Measurements from ENCODE around the gene KCNQ4. TPM values are rescaled to one million over a fixed set of nuclear protein-coding genes. Genes with fewer than 3 reads are reported as not detected.

Gene KCNQ4
- total and polyA plus RNA-seq, 2 of the 4 experiments (the other 2 are of a cell fraction), result 0.07 TPM; not detected in 1

DNA sequence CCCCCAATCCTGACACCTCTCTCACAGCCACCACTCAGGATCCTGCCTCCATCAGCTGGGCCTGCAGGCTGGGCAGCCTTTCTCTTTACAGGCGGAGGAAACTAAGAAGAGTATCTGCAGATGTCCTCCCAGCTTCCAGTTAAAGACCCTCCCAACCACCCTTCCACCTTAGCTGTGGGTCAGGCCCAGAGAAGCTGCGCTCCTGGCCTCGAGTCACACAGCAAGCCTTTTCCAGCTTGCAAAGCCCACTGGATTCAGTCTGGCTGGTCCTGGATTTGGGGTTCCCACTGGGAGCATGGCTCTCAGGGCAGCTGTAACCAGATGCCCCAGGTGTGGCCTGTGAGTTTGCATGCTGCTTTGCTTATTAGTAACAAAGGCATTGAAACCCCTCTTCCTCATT lies 19.9 kb downstream of the KCNQ4 start:
- H3K9me1 ChIP-seq (ENCODE audit: insufficient read depth, low read length), result no peaks in the 10 kb centered on the region; the same call in 1 of the 2 replicates
- H3K27ac ChIP-seq (ENCODE audit: insufficient read depth, low read length), result no peak overlapping the region
- no peak overlapping the region for H2BK20ac ChIP-seq (ENCODE audit: low read depth, low read length)
- dilution Hi-C loops (cut with HindIII; ENCODE audit: low sequenced_read_pairs, unreplicated experiment), result no loop called here
- H2BK120ac ChIP-seq (ENCODE audit: low read depth, low read length), result no peak overlapping the region
- intact Hi-C loops (cut with micrococcal nuclease), result no loop called here
- CTCF ChIA-PET, result no interaction called here
- H4K91ac ChIP-seq (ENCODE audit: insufficient read depth, low read depth, low read length), result no peak overlapping the region
- H2AK5ac ChIP-seq (ENCODE audit: low read depth, low read length), result no peak overlapping the region
- H3K18ac ChIP-seq (ENCODE audit: low read depth, low read length), result no peak overlapping the region
- no peak overlapping the region for H3K9ac ChIP-seq (ENCODE audit: low read depth, low read length)
- no peak overlapping the region for H3K23ac ChIP-seq (ENCODE audit: low read depth, low read length)
- H2AFZ ChIP-seq (replicated peaks; ENCODE audit: low read length, poor library complexity), result no peak overlapping the region
- no peak overlapping the region for H3K56ac ChIP-seq (ENCODE audit: extremely low read depth, insufficient read depth, low read length)
- ATAC-seq (ENCODE audit: low read depth), result no peak
- DNase-seq, result no peak
- H3K79me1 ChIP-seq (ENCODE audit: low read depth in 1 of 2, low read length in 2 of 2), result no peaks in the 10 kb centered on the region
- H3K4me2 ChIP-seq (ENCODE audit: low read depth, low read length), result no peak overlapping the region
- BruUV-seq (replicated peaks), result no TSS peak
- no peak overlapping the region for H4K5ac ChIP-seq (ENCODE audit: low read depth, low read length)
- H3K27me3 ChIP-seq (ENCODE audit: control insufficient read depth, insufficient read depth, low read length), result peaks cover 32% of the 10 kb centered on the region
- H3K4me3 ChIP-seq (ENCODE audit: insufficient read depth, low read depth, low read length), result no peak overlapping the region
- WGBS, 2 experiments (ENCODE audit: extremely low coverage in 2 of 2, insufficient read length in 1 of 2), result 100% methylated on average over 2 of the region's 3 CpGs; no CpG with 5 or more reads in 1 of the 2 experiments
- no peak overlapping the region for H2BK5ac ChIP-seq (ENCODE audit: low read depth, low read length, poor library complexity, severe bottlenecking)
- TF ChIP-seq BHLHE40 (IDR thresholded peaks at IDR 0.05; ENCODE audit: low read depth, low read length) (no peak), FOS (IDR thresholded peaks at IDR 0.05; ENCODE audit: low read depth, low read length) (no peak), RAD21 (IDR thresholded peaks at IDR 0.05; ENCODE audit: low read length) (no peak), USF2 (IDR thresholded peaks at IDR 0.05; ENCODE audit: low read depth, low read length) (no peak), MAZ (IDR thresholded peaks at IDR 0.05; ENCODE audit: borderline replicate concordance, low read depth, low read length) (no peak), RCOR1 (IDR thresholded peaks at IDR 0.05; ENCODE audit: insufficient replicate concordance, low read length) (no peak), MAFK (IDR thresholded peaks at IDR 0.05; ENCODE audit: low read depth, low read length) (no peak), CEBPB (IDR thresholded peaks at IDR 0.05; ENCODE audit: low read depth, low read length) (no peak), SMC3 (IDR thresholded peaks at IDR 0.05; ENCODE audit: low read depth, low read length) (no peak), MXI1 (IDR thresholded peaks at IDR 0.05; ENCODE audit: borderline replicate concordance, low read depth, low read length) (no peak), RFX5 (IDR thresholded peaks at IDR 0.05; ENCODE audit: low read depth, low read length) (no peak), NFE2L2 (IDR thresholded peaks at IDR 0.05; ENCODE audit: low read depth, low read length) (no peak), CHD1 (IDR thresholded peaks at IDR 0.05; ENCODE audit: low read depth, low read length) (no peak), POLR2A (IDR thresholded peaks at IDR 0.05; ENCODE audit: low read depth, low read length) (no peak)
- TF ChIP-seq, protein P1, sequence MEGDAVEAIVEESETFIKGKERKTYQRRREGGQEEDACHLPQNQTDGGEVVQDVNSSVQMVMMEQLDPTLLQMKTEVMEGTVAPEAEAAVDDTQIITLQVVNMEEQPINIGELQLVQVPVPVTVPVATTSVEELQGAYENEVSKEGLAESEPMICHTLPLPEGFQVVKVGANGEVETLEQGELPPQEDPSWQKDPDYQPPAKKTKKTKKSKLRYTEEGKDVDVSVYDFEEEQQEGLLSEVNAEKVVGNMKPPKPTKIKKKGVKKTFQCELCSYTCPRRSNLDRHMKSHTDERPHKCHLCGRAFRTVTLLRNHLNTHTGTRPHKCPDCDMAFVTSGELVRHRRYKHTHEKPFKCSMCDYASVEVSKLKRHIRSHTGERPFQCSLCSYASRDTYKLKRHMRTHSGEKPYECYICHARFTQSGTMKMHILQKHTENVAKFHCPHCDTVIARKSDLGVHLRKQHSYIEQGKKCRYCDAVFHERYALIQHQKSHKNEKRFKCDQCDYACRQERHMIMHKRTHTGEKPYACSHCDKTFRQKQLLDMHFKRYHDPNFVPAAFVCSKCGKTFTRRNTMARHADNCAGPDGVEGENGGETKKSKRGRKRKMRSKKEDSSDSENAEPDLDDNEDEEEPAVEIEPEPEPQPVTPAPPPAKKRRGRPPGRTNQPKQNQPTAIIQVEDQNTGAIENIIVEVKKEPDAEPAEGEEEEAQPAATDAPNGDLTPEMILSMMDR (conservative IDR thresholded peaks at IDR 0.05; ENCODE audit: low read depth, low read length), result no peak
- H4K8ac ChIP-seq (ENCODE audit: low read depth in 2 of 2, low read length in 2 of 2), result no peak overlapping the region
- no peak overlapping the region for H2BK15ac ChIP-seq (ENCODE audit: low read depth, low read length)
- H3K4me1 ChIP-seq (ENCODE audit: control insufficient read depth, insufficient read depth, low read length), result peaks cover 11% of the 10 kb centered on the region
- no peaks in the 10 kb centered on the region for H4K20me1 ChIP-seq (ENCODE audit: insufficient read depth, low read length)
- H3K4ac ChIP-seq (ENCODE audit: low read depth, low read length), result no peak overlapping the region
- H2AK9ac ChIP-seq (replicated peaks; ENCODE audit: low read depth, low read length, poor library complexity), result no peak overlapping the region
- H3K14ac ChIP-seq (replicated peaks; ENCODE audit: low read depth, low read length), result no peak overlapping the region
- POLR2A ChIA-PET (ENCODE audit: unreplicated experiment), result no interaction called here
- no peaks in the 10 kb centered on the region for H3K9me3 ChIP-seq (ENCODE audit: control insufficient read depth, insufficient read depth, low read length)
- in situ Hi-C loops (cut with MboI; ENCODE audit: low sequenced_read_pairs), result no loop called here
- H3K36me3 ChIP-seq (ENCODE audit: control insufficient read depth, insufficient read depth, low read length), result no peaks in the 10 kb centered on the region

Measured in IMR-90 (cell line).